Neural cell (in vitro differentiated cells): Measurements from ENCODE around the gene INTS6. TPM values are rescaled to one million over a fixed set of nuclear protein-coding genes. Genes with fewer than 3 reads are reported as not detected.

Experiments
- H2AFZ ChIP-seq: fragments of 200-600, 300-800 bp; sonication (generic), shearing (Covaris generic); 2 replicates; pipeline ENCODE4 v1.6.0; 2014; ENCODE audit warnings: low read depth, mild to moderate bottlenecking, antibody characterized with exemption, low read length, moderate library complexity
- H3F3A ChIP-seq: fragments of 200-600 bp; shearing (Covaris generic); 2 replicates; pipeline ENCODE4 v1.6.1; 2016; ENCODE audit warnings: mild to moderate bottlenecking, moderate library complexity, mixed read lengths, antibody characterized with exemption, low read length; ENCODE audit not compliant: insufficient read depth, poor library complexity, severe bottlenecking
- H3K27ac ChIP-seq: fragments of 200-600, 300-800 bp; sonication (generic), shearing (Covaris generic); 2 replicates; pipeline ENCODE4 v1.5.1; 2014; ENCODE audit warnings: mild to moderate bottlenecking, low read length, moderate library complexity
- H3K27me3 ChIP-seq: fragments of 300-800, 200-600 bp; sonication (generic), shearing (Covaris generic); 2 replicates; pipeline ENCODE4 v1.6.0; 2014; ENCODE audit warnings: mild to moderate bottlenecking, low read depth, low read length, moderate library complexity; ENCODE audit not compliant: insufficient read depth
- H3K36me3 ChIP-seq: fragments of 300-800, 200-600 bp; sonication (generic), shearing (Covaris generic); 2 replicates; pipeline ENCODE4 v1.5.1; 2014; ENCODE audit warnings: mild to moderate bottlenecking, antibody characterized with exemption, low read length, moderate library complexity; ENCODE audit not compliant: insufficient read depth
- H3K4me2 ChIP-seq: fragments of 300-800, 200-600 bp; sonication (generic), shearing (Covaris generic); 2 replicates; pipeline ENCODE4 v1.6.0; 2014; ENCODE audit warnings: mild to moderate bottlenecking, low read length
- H3K4me3 ChIP-seq: fragments of 300-800, 200-600 bp; sonication (generic), shearing (Covaris generic); 2 replicates; pipeline ENCODE4 v1.5.1; 2014; ENCODE audit warnings: mild to moderate bottlenecking, low read length, moderate library complexity
- H3K79me2 ChIP-seq: fragments of 200-600 bp; shearing (Covaris generic); replicated peaks from 2 replicates; pipeline ENCODE4 v1.6.0; 2014; ENCODE audit warnings: mild to moderate bottlenecking, low read length, moderate library complexity; ENCODE audit not compliant: insufficient read depth
- H3K9ac ChIP-seq: fragments of 300-800, 200-600 bp; sonication (generic), shearing (Covaris generic); 2 replicates; pipeline ENCODE4 v1.6.1; 2016; ENCODE audit warnings: mild to moderate bottlenecking, low read length, mixed read lengths
- H3K9me2 ChIP-seq: fragments of 200-600 bp; shearing (Covaris generic); 2 replicates; pipeline ENCODE4 v1.6.1; 2016; ENCODE audit warnings: mild to moderate bottlenecking, low read length, mixed read lengths; ENCODE audit not compliant: insufficient read depth
- H3K9me3 ChIP-seq: fragments of 200-600, 300-800 bp; sonication (generic), shearing (Covaris generic); 2 replicates; pipeline ENCODE4 v1.6.1; 2016; ENCODE audit warnings: mild to moderate bottlenecking, mixed run types, low read length, moderate library complexity, mixed read lengths
- H4K20me1 ChIP-seq: fragments of 200-600 bp; shearing (Covaris generic); 2 replicates; pipeline ENCODE4 v1.6.1; 2016; ENCODE audit warnings: mild to moderate bottlenecking, mixed run types; ENCODE audit not compliant: insufficient read depth
- CTCF ChIP-seq: fragments of 450-650 bp; IDR thresholded peaks from 2 replicates; pipeline ENCODE4 v1.5.1; 2014; ENCODE audit warnings: antibody characterized with exemption, mild to moderate bottlenecking, moderate library complexity; ENCODE audit not compliant: poor library complexity, severe bottlenecking
- EP300 ChIP-seq: fragments of 450-650 bp; conservative IDR thresholded peaks from 2 replicates; pipeline ENCODE4 v1.6.1; 2014; ENCODE audit warnings: antibody characterized with exemption, mild to moderate bottlenecking, moderate library complexity; ENCODE audit not compliant: poor library complexity, severe bottlenecking
- EZH2 ChIP-seq: fragments of 200-600, 300-800 bp; shearing (Covaris generic), sonication (generic); IDR thresholded peaks from 2 replicates; pipeline ENCODE4 v1.6.1; 2014; ENCODE audit warnings: antibody characterized with exemption, low read length, borderline replicate concordance, mild to moderate bottlenecking; ENCODE audit not compliant: insufficient read depth, poor library complexity, severe bottlenecking
- MXI1 ChIP-seq: fragments of 450-650 bp; conservative IDR thresholded peaks from 2 replicates; pipeline ENCODE4 v1.6.1; 2014; ENCODE audit warnings: antibody characterized with exemption, mild to moderate bottlenecking; ENCODE audit not compliant: poor library complexity, severe bottlenecking
- POLR2AphosphoS5 ChIP-seq: IDR thresholded peaks from 2 replicates; pipeline ENCODE4 v1.6.1; 2012
- RAD21 ChIP-seq: fragments of 450-650 bp; conservative IDR thresholded peaks from 2 replicates; pipeline ENCODE4 v1.6.1; 2014; ENCODE audit warnings: antibody characterized with exemption, mild to moderate bottlenecking, moderate library complexity
- REST ChIP-seq: IDR thresholded peaks from 2 replicates; pipeline ENCODE4 v1.6.1; 2012; ENCODE audit warnings: borderline replicate concordance
- SMC3 ChIP-seq: fragments of 450-650 bp; conservative IDR thresholded peaks from 2 replicates; pipeline ENCODE4 v1.6.1; 2014; ENCODE audit warnings: antibody characterized with exemption, mild to moderate bottlenecking, moderate library complexity; ENCODE audit not compliant: poor library complexity
- TAF1 ChIP-seq: IDR thresholded peaks from 2 replicates; pipeline ENCODE4 v1.6.1; 2012; ENCODE audit warnings: low read depth
- polyA plus RNA-seq: library from polyadenylated mRNA; depleted of rRNA; stranded (reverse); fragments of >200 nt; gene quantifications from 2 replicates; pipeline ENCODE4 v1.2.3, GENCODE V29; 2014

Gene INTS6
- polyA plus RNA-seq, 1 donor from 2014 or later, result 22.6 TPM

- no peak overlapping the region for H3K4me2 ChIP-seq
- H3K79me2 ChIP-seq, result no peaks in the 10 kb centered on the region
- no peak overlapping the region for H3K9ac ChIP-seq
- H3F3A ChIP-seq, result no peaks in the 10 kb centered on the region
- TF ChIP-seq RAD21, result no peak
- no peak for TF ChIP-seq EP300
- no peak for TF ChIP-seq POLR2AphosphoS5
- no peak for TF ChIP-seq CTCF
- TF ChIP-seq REST, result no peak
- no peak for TF ChIP-seq TAF1
- no peak for TF ChIP-seq EZH2
- no peak for TF ChIP-seq MXI1
- no peak overlapping the region for H3K4me3 ChIP-seq
- no peaks in the 10 kb centered on the region for H3K36me3 ChIP-seq
- H3K27ac ChIP-seq, result no peak overlapping the region
- H3K27me3 ChIP-seq, result no peaks in the 10 kb centered on the region
- no peaks in the 10 kb centered on the region for H3K9me2 ChIP-seq
- H2AFZ ChIP-seq, result no peak overlapping the region
- no peaks in the 10 kb centered on the region for H4K20me1 ChIP-seq
- H3K9me3 ChIP-seq, result no peaks in the 10 kb centered on the region
Measured at GRCh38 chr13:51475727-51476501, 23.1 kb upstream of the INTS6 start.

- H3K9me3 ChIP-seq, result no peaks in the 10 kb centered on the region
- H3K9ac ChIP-seq, result no peak overlapping the region
- no peak overlapping the region for H3K27ac ChIP-seq
- H2AFZ ChIP-seq, result no peak overlapping the region
- H3F3A ChIP-seq, result no peaks in the 10 kb centered on the region
- no peak overlapping the region for H3K4me3 ChIP-seq
- no peak overlapping the region for H3K4me2 ChIP-seq
- TF ChIP-seq POLR2AphosphoS5 (no peak), EP300 (no peak), MXI1 (no peak), REST (no peak), SMC3 (no peak), CTCF (no peak), RAD21 (no peak), EZH2 (no peak), TAF1 (no peak)
- no peaks in the 10 kb centered on the region for H3K9me2 ChIP-seq
- no peaks in the 10 kb centered on the region for H3K36me3 ChIP-seq
- no peaks in the 10 kb centered on the region for H3K79me2 ChIP-seq
- H4K20me1 ChIP-seq, result no peaks in the 10 kb centered on the region
- no peaks in the 10 kb centered on the region for H3K27me3 ChIP-seq
Measured at GRCh38 chr13:51469790-51470189, 17.0 kb upstream of the INTS6 start.
